ENCODE data around the gene DTD1. TPM values are rescaled to one million over a fixed set of nuclear protein-coding genes. Genes with fewer than 3 reads are reported as not detected.

Gene DTD1
- total RNA-seq, 1 experiment from 2014 or later: 62.8 TPM

DNA sequence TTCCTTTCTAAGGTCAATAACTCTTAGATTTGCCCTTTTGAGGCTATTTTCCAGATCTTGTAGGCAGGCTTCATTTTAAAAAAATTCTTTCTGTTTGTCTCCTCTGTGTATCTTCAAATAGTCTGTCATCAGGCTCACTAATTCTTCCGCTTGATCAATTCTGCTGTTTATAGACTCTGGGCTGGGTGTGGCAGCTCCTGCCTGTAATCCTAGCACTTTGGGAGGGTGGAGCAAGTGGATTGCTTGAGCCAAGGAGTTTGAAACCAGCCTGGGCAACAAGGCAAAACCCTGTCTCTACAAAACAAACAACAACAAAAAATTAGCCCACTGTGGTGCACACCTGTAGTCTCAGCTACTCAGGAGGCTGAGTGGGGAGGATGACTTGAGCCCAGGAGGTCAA lies 185.7 kb downstream of the DTD1 start:
- intact Hi-C loops (cut with micrococcal nuclease; ENCODE audit: unreplicated experiment): no loop called here
- ChIA-PET CTCF (no interaction called here), POLR2A (ENCODE audit: unreplicated experiment) (no interaction called here)
- H3K9me2 ChIP-seq (ENCODE audit: insufficient read depth): no peaks in the 10 kb centered on the region
- no peak overlapping the region for H3K4me3 ChIP-seq
- TF ChIP-seq CTCF (conservative IDR thresholded peaks at IDR 0.05) (no peak), EZH2 (IDR thresholded peaks at IDR 0.05; ENCODE audit: low read depth) (no peak)
- no peak overlapping the region for H3K27ac ChIP-seq
- H3K79me2 ChIP-seq (ENCODE audit: low read depth): no peaks in the 10 kb centered on the region
- no peaks in the 10 kb centered on the region for H3K27me3 ChIP-seq (ENCODE audit: insufficient read depth, low read depth)
- H2AFZ ChIP-seq: no peak overlapping the region
- H3K4me2 ChIP-seq: no peak overlapping the region
- H3K9me3 ChIP-seq (ENCODE audit: insufficient read depth, low read depth): no peaks in the 10 kb centered on the region; the same call in 1 of the 2 replicates
- no TSS peak for BruUV-seq (replicated peaks)
- no peaks in the 10 kb centered on the region for H3F3A ChIP-seq (ENCODE audit: insufficient read depth, low read depth)
- DNase-seq: peak in 1 of 2 experiments; percentile 46
- H3K4me1 ChIP-seq (replicated peaks; ENCODE audit: insufficient read depth): peaks cover 6% of the 10 kb centered on the region; the same call in 1 of the 2 replicates
- H4K20me1 ChIP-seq (ENCODE audit: insufficient read depth): no peaks in the 10 kb centered on the region
- H3K36me3 ChIP-seq (ENCODE audit: low read depth): no peaks in the 10 kb centered on the region

- POLR2A ChIA-PET (ENCODE audit: unreplicated experiment): no interaction called here
- H3K9me3 ChIP-seq (ENCODE audit: insufficient read depth, low read depth): no peaks in the 10 kb centered on the region; the same call in 1 of the 2 replicates
- H4K20me1 ChIP-seq (ENCODE audit: insufficient read depth): no peaks in the 10 kb centered on the region
- H3K4me2 ChIP-seq: no peak overlapping the region
- BruUV-seq (replicated peaks): no TSS peak
- H3F3A ChIP-seq (ENCODE audit: insufficient read depth, low read depth): no peaks in the 10 kb centered on the region
- no peaks in the 10 kb centered on the region for H3K27me3 ChIP-seq (ENCODE audit: insufficient read depth, low read depth)
- CTCF ChIA-PET: no interaction called here
- no peak overlapping the region for H2AFZ ChIP-seq
- DNase-seq: no peak
- H3K27ac ChIP-seq: no peak overlapping the region
- H3K9me2 ChIP-seq (ENCODE audit: insufficient read depth): no peaks in the 10 kb centered on the region
- peaks cover 6% of the 10 kb centered on the region; the same call in 1 of the 2 replicates for H3K4me1 ChIP-seq (replicated peaks; ENCODE audit: insufficient read depth)
- H3K36me3 ChIP-seq (ENCODE audit: low read depth): no peaks in the 10 kb centered on the region
- no peaks in the 10 kb centered on the region for H3K79me2 ChIP-seq (ENCODE audit: low read depth)
- H3K4me3 ChIP-seq: no peak overlapping the region
- intact Hi-C loops (cut with micrococcal nuclease; ENCODE audit: unreplicated experiment): no loop called here
- TF ChIP-seq EZH2 (IDR thresholded peaks at IDR 0.05; ENCODE audit: low read depth) (no peak), CTCF (conservative IDR thresholded peaks at IDR 0.05) (no peak)
Observed at GRCh38 chr20:18774207-18774606, 186.4 kb downstream of the DTD1 start.

- Histone ChIP-seq H2AFZ (no peak overlapping the region), H3K4me2 (no peak overlapping the region), H3K9me2 (ENCODE audit: insufficient read depth) (no peaks in the 10 kb centered on the region), H3K4me3 (no peak overlapping the region), H3K27ac (no peak overlapping the region), H3F3A (ENCODE audit: insufficient read depth, low read depth) (no peaks in the 10 kb centered on the region), H3K4me1 (replicated peaks; ENCODE audit: insufficient read depth) (peaks cover 6% of the 10 kb centered on the region; the same call in 1 of the 2 replicates), H4K20me1 (ENCODE audit: insufficient read depth) (no peaks in the 10 kb centered on the region), H3K9me3 (ENCODE audit: insufficient read depth, low read depth) (no peaks in the 10 kb centered on the region; the same call in 1 of the 2 replicates), H3K79me2 (ENCODE audit: low read depth) (no peaks in the 10 kb centered on the region), H3K27me3 (ENCODE audit: insufficient read depth, low read depth) (no peaks in the 10 kb centered on the region), H3K36me3 (ENCODE audit: low read depth) (no peaks in the 10 kb centered on the region)
- no peak for DNase-seq
- BruUV-seq (replicated peaks): no TSS peak
- ChIA-PET CTCF (no interaction called here), POLR2A (ENCODE audit: unreplicated experiment) (no interaction called here)
- TF ChIP-seq EZH2 (IDR thresholded peaks at IDR 0.05; ENCODE audit: low read depth): no peak
- TF ChIP-seq CTCF (conservative IDR thresholded peaks at IDR 0.05): no peak
- intact Hi-C loops (cut with micrococcal nuclease; ENCODE audit: unreplicated experiment): no loop called here
Observed at GRCh38 chr20:18775633-18776032, 187.8 kb downstream of the DTD1 start.

All from PC-9 (cell line).